GM21447 (cell line): Measurements from ENCODE around the gene TGM6.
"Not testable (repeated sequence)": the region's sequence is repeated elsewhere in the genome, so short reads cannot be mapped to it uniquely, and the experiment has no call there.

Source experiments
- ATAC-seq: cut with Tn5 transposase; IDR thresholded peaks from one replicate; pipeline ENCODE4 v1.9.1; 2021; ENCODE audit not compliant: unreplicated experiment

The TGM6 gene

DNA sequence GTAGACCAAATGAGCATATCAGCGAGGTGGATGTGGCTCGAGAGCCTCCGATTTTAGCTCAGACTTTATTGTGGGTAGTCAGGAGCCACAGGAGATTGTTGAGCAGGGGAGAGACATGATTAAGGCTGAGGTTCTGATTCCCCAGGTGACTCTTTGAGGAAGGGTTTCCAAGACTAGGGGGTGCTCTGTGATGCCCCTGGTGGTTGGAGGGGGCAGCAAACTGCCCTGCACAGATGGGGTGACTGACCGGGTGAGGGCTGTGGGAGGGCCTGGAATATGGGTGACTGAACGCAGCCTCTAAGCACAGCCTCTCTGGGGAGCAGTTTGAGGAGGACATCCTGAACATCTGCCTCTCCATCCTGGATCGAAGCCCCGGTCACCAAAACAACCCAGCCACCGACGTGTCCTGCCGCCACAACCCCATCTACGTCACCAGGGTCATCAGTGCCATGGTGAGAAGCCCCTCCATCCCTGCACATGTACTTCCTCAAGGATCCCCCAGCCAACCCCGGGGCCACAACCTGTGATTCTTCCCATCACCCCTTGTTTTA, 17.0 kb downstream of the TGM6 start:
- no peak for ATAC-seq

DNA sequence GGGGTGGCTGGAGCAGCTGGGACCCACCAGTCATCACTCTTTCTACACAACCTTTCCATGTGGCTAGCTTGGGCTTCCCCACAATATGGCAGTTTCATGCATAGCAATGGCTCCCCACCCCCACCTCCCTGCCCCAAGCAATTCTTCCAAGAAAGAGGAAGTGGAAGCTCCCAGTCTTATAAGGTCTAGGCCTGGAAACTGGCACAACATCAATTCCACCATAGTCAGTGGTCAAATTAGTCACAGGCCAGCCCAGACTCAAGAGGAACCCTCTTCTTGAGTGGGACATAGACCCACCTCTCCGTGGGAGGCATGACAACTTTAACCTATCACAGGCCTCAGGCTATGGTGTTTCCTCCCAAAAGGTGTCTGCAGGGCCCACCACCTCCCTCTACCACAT, 17.7 kb downstream of the TGM6 start:
- no peak for ATAC-seq

DNA sequence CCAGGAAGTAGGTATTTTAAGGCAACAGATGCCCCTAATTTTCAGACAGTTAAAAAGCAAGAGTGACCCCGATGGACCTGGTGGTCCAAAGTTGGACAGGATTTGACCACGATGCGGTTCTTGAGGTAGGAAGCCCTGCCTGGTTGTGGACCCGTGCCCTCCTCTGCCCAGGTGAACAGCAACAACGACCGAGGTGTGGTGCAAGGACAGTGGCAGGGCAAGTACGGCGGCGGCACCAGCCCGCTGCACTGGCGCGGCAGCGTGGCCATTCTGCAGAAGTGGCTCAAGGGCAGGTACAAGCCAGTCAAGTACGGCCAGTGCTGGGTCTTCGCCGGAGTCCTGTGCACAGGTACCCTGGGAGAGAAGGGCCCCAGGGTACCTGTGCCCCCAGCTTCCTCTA, 18.7 kb downstream of the TGM6 start:
- no peak for ATAC-seq

DNA sequence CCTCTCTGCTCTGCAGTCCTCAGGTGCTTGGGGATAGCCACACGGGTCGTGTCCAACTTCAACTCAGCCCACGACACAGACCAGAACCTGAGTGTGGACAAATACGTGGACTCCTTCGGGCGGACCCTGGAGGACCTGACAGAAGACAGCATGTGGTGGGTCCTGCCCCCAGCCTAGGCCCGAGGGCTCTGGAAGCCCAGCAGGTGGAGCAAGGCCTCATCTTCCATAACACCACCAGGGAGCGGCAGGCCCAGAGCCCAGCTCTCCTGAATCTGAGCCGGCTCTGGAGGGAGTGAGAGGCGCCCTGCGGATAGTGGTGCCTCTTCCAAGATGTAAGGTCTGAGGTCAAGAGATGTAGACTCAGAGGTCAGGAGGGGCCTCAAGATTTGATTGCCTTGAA, 19.6 kb downstream of the TGM6 start:
- no peak for ATAC-seq

DNA sequence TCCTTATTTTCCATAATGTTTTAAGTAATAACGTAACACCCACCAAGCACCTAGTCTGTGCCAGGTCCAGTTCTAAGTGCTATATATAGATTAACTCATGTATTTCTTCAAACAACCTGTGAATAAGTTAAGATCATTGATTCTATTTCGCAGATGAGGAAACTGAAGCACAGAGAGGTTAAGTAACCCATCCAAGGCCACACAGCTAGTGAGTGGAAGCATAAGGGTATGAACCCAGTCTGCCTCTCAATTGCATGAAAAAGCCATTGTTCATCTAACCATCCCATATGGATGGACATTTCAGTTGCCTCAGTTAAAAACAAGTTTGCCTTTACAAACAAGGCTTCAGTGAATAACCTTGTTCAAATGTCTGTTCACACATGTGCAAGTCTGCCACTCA, 20.8 kb downstream of the TGM6 start:
- no peak for ATAC-seq

DNA sequence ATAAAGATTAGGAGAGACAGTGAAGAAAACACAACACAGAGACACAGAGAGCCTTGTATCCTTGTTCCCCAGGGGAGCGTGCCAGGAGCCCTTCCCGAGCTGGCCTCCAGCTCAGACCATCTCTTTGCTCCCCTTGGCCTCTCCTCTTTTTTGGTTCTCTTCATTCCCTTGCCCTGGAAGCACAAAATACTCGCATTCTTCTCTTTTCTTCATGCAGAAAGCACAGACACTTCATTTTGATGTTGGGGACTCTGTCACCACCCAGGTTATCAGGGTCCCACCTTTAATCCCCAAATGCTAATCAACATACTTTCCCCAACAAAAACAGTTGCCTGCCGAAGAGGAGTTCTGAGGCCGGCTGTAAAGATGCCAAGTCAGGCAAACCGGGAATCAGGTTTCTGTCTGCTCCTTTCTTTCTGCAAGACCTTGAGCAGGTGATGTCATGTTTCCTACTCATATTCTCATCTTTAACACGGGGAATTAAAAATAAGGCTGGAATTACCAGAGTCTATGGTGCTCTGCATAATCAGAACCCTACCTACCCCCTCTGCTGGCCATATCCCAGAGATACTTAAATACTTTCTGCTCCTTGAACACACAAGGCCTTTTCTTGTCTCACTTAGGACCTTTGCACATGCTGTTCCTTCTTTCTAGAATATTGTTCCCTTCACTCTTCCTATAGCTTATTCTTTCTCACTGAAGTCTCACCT, 21.7 kb downstream of the TGM6 start:
- ATAC-seq = no peak

DNA sequence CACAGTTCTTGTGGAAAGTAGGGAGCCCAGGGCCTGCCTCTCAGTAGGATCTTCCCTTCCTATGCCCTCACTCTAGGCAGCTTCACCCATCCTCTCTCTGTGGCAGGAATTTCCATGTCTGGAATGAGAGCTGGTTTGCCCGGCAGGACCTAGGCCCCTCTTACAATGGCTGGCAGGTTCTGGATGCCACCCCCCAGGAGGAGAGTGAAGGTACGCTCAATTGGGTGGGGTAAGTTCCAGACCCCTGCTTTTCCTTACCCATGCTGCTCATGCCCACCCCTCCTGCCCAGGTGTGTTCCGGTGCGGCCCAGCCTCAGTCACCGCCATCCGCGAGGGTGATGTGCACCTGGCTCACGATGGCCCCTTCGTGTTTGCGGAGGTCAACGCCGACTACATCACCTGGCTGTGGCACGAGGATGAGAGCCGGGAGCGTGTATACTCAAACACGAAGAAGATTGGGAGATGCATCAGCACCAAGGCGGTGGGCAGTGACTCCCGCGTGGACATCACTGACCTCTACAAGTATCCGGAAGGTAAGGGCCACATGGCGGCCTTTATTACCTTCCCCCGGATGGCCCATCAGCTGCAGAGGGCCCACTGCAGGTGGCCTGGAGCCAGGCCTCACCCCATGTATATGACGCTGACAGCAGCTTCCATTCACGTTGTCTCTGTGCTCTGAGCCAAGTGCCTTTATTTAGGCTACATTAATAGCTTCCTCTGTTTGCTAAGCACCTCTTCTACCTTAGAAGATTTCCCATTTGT, 22.8 kb downstream of the TGM6 start:
- no peak for ATAC-seq

DNA sequence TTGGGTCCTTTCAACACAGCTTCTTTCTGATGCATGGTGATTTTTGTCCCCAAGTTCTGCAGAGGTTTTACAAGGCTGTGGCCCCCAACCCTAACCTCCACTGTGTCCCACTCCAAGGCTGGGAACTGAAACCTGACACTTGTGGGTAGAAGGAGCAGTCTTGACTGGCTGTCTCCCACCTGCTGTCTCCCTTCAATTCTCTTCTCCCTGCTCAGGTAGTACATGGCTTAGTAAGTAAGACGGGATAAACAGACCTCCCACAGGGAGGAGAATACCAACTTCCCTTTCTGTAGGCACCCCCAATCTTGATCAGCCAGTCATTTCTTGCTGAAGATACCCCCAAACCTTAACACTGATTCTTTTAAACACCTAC, 25.0 kb downstream of the TGM6 start:
- no peak for ATAC-seq

DNA sequence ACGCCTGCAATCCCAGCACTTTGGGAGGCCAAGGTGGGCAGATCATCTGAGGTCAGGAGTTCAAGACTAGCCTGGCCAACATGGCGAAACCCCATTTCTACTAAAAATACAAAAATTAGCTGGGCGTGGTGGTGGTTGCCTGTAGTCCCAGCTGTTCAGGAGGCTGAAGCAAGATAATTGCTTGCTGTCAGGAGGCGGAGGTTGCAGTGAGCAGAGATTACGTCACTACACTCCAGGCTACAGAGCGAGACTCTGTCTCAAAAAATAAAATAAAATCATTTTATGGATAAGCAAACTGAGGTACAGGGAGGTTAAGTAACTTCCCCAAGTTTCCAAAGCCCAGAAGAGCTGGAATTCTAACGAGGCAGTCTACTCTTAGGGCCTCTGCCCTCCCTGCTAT, 26.7 kb downstream of the TGM6 start:
- not testable (repeated sequence) for ATAC-seq

DNA sequence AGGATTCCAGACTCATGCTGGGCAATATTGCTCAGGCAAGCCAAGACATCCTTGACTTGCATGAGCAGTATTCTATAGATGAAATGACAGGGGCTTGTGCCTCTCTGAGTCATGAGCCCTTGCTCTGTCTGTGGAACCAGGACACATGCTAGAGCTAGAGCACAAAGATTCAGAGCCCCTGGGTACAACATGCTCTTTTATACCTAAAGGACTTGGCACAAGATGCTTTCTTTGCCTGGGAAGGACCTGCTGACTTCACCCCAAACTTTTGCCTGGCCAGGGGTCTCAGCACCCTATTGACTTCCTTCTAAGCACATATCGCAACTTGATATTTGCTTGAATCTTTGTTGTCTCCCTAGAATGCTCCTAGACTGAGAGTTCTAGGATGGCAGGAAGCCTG, 27.4 kb downstream of the TGM6 start:
- ATAC-seq = no peak

DNA sequence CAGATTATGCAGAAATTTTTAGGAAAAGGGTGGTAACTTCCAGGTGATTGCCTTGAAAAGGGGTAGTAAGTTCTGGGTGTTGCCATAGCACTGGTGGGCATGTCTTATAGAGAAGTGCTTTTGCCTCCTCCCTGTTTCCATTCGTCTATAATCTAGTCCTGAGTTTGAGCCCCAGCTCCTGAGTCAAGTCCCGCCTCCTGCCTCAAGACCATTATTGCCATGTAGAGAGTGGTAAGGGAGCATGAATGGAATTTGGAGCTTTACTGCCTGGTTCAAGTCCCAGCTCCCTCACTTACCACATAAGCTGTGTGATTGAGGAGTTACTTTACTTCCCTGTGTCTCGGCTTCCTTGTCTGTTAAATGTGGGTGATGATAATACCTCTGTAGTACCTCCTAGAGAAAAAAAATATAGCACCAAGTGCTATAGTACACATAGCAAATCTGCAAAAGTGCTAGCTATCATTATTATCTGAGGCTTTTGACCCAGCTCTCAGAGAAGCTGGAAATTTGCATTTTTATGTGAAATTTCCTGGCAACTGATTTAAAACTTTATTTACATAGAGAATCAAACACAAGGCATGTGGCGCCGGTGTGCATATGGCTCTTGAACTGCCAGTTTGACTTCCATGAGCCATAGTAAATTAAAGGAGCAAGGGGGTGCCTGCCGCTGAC, 36.0 kb downstream of the TGM6 start:
- no peak for ATAC-seq

DNA sequence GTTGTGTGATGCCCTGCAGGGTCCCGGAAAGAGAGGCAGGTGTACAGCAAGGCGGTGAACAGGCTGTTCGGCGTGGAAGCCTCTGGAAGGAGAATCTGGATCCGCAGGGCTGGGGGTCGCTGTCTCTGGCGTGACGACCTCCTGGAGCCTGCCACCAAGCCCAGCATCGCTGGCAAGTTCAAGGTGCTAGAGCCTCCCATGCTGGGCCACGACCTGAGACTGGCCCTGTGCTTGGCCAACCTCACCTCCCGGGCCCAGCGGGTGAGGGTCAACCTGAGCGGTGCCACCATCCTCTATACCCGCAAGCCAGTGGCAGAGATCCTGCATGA, 36.5 kb downstream of the TGM6 start:
- ATAC-seq = no peak

DNA sequence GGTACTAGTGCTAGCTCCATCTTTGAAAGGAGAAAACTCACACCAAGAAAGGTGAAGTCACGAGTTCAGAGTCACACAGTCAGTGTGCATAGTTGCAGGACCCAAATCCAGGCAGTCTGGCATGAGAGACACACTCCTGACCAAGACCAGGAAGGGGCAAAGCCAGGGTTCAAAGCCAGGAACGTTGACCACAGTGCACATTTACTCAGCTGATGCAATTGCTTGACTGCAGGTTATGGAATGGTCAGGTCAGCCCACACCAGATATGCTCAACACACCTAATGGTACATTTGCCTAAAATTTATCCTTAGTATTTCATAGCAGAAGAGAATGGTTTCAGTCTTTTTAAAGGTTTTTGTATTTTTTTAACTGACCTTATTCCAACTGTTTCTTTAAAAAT, 37.7 kb downstream of the TGM6 start:
- no peak for ATAC-seq

DNA sequence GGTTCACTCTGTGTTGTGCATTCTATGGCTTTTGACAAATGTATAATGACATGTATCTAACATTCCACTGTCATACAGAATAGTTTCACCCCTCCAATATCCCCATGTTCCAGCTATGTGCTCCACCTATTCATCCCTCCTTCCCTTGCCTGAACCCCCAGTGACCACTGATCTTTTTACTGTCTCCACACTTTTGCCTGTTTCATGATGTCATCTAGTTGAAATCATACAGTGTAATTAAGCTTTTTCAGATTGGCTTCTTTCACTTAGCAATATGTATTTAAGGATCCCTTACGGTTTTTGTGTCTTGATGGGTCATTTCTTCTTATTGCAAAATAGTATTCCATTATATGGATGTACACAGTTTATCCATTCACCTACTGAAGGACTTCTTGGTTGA, 39.8 kb downstream of the TGM6 start:
- ATAC-seq = no peak

DNA sequence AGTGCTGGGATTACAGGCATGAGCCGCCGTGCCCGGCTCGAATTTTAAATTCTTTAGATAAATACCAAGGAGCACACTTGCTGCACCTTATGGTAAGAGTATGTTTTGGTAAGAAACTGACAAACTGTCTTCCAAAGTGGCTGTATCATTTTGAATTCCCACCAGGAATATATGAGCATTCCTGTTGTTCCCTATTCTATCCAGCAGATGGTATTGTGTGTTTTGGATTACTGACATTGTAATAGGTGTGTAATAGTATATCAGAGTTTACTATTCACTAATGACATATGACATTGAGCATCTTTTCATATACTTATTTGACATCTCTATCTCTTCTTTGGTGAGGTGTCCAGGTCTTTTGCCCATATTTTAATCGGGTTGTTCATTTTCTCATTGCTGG, 40.5 kb downstream of the TGM6 start:
- ATAC-seq = no peak

DNA sequence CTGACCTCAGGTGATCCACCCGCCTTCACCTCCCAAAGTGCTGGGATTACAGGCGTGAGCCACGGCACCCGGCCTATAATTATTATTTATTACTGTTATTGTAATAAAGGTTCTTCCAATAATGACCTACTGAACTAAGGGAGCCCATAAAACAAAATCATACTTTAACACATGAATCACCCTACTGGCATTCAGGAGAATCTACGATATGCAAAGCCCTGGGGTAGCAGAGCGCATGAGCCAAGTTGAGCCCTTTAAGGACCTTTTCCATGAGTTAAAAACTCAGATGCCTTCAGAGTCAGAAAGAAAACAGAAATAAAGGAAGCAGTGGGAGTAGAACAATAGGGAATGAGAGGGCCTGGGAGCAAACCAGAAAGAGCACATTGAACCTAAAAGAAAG, 48.4 kb downstream of the TGM6 start:
- ATAC-seq = no peak

DNA sequence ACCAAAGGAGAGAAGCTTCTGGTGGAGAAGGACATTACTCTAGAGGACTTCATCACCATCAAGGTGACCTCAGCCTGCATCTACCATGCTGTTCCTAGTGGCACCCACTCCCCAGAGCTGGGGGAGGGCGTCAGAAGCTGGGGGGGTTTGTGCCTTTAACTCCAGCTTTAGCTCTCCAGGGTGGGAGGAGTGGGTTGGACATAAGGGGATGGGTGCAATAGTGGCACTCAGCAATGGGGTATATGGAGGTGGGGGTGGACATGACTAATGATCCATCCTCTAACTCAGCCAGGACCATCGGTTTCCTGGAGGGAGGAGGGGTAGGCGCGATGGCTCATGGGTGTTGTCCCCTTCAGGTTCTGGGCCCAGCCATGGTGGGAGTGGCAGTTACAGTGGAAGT, 49.8 kb downstream of the TGM6 start:
- no peak for ATAC-seq

DNA sequence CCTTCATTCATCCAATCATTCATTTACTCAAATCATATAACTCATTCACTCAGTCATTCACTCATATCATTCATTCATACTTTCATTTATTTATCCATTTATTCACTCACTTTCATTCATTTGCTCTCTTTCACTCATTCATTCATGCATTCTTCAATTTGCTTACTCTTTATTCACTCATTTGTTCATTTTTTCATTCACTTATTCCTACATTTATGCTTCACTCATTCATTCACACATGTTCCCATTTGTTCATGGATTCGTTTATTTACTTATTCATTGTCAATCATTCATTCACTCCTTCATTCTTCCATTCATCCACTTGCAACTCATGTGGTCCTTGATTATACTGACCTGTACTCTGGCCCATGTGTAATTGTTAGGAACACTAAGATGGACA, 50.5 kb downstream of the TGM6 start:
- no peak for ATAC-seq

DNA sequence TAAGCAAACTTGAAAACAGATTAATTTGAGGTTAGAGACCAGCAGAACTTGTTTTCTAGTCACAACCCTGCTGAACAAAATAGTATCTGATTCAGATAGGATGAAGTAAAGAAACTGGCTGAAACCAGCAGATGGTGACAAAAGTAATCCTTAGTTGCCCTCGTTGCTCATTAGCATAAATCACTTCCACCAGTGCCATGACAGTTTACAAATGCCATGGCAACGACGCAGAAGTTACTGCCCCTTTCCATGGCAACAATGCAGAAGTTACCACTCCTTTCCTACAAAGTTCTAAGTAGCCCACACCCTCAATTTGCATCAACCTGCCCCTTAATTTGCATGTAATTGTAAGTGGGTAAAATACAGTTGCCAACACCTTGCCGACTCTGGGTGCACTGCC, 66.1 kb downstream of the TGM6 start:
- ATAC-seq = no peak

DNA sequence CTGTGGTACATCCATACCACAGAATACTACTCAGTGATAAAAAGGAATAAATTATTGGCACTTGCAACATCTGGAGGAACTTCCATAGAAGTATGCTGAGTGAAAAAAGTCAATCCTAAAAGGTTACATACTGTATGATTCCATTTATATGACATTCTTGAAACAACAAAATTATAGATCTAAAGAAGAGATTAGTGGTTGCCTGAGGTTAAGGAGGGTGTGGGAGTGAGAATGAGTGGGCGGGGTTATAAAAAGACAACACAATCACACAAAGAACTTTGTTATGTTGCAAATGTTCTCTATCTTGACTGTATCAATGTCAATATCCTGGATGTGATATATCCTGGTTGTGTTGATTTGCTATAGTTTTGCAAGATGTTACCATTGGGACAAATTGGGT, 68.7 kb downstream of the TGM6 start:
- ATAC-seq = no peak

DNA sequence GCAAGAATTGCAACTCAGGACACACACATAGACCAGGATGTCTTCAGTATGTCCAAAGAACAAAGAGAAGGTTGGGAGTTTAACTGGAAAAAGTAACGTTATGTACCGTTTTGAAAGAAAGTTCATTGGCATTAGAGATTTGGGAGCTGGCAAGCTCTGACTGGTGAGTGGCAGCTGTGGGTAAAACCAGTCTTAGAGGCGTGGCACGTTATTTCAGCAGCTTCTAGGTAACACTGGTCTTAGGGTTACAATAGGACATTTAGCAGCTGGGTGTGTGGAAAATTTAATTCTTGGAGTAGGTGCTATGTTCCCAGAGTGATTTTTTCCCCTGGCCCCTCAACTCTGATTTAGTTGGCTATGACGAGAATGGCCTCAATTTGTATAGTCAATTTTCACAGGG, 70.7 kb downstream of the TGM6 start:
- ATAC-seq = no peak
